HepG2 (cell line): ENCODE results near the gene ACSF3. TPM values are rescaled to one million over a fixed set of nuclear protein-coding genes. Genes with fewer than 3 reads are reported as not detected.

Source experiments
- CBX2 ChIP-seq, 2 experiments: fragments of 200-600 bp in 1 of 2; sonication (generic); formaldehyde crosslinking in 1 of 2; IDR thresholded peaks; 2 replicates each; pipeline versions ENCODE4 v1.7.0 to v1.8.1; 2018 to 2022; ENCODE audit warnings: low read depth in 2 of 2, low read length in 1 of 2, mild to moderate bottlenecking in 1 of 2, missing genetic modification reagents in 1 of 2
- CBX5 ChIP-seq: sonication (generic); formaldehyde crosslinking; IDR thresholded peaks from 2 replicates; pipeline ENCODE4 v1.4.0; 2020; ENCODE audit warnings: missing genetic modification reagents, borderline replicate concordance
- CREM ChIP-seq, 2 experiments: sonication (generic) in 1 of 2; formaldehyde crosslinking in 1 of 2; IDR thresholded peaks; 2 replicates each; pipeline versions ENCODE4 v1.4.0 to v1.6.1; 2016 to 2020; ENCODE audit warnings: antibody characterized with exemption in 1 of 2, mild to moderate bottlenecking in 1 of 2, missing genetic modification reagents in 1 of 2
- HMG20A ChIP-seq: IDR thresholded peaks from 2 replicates; pipeline ENCODE4 v1.6.1; 2016; ENCODE audit warnings: borderline replicate concordance
- HMG20B ChIP-seq: conservative IDR thresholded peaks from 2 replicates; pipeline ENCODE4 v1.6.1; 2016; ENCODE audit warnings: missing genetic modification reagents, missing compliant biosample characterization
- LCORL ChIP-seq, 2 experiments: fragments of 450-650 bp in 1 of 2; sonication (generic) in 1 of 2; formaldehyde crosslinking in 1 of 2; IDR thresholded peaks; 2 replicates each; pipeline versions ENCODE4 v1.5.0 to v1.6.1; 2017 to 2020; ENCODE audit warnings: antibody characterized with exemption in 1 of 2, missing genetic modification reagents in 1 of 2
- NR3C1 ChIP-seq: sonication (generic); formaldehyde crosslinking; IDR thresholded peaks from 2 replicates; pipeline ENCODE4 v1.4.0; 2020; ENCODE audit warnings: missing genetic modification reagents
- PLRG1 ChIP-seq: fragments of 450-650 bp; conservative IDR thresholded peaks from 2 replicates; pipeline ENCODE4 v1.6.1; 2016
- RFX1 ChIP-seq: fragments of 450-650 bp; IDR thresholded peaks from 2 replicates; pipeline ENCODE4 v1.6.1; 2017
- SALL2 ChIP-seq: sonication (generic); formaldehyde crosslinking; IDR thresholded peaks from 2 replicates; pipeline ENCODE4 v1.8.1; 2023; ENCODE audit warnings: mild to moderate bottlenecking, missing genetic modification reagents, inconsistent platforms
- ZNF326 ChIP-seq: sonication (generic); formaldehyde crosslinking; IDR thresholded peaks from 2 replicates; pipeline ENCODE4 v1.4.0; 2020; ENCODE audit warnings: missing genetic modification reagents, borderline replicate concordance
- ZNF382 ChIP-seq: sonication (generic); formaldehyde crosslinking; IDR thresholded peaks from 2 replicates; pipeline ENCODE4 v1.5.0; 2020; ENCODE audit warnings: missing genetic modification reagents, mild to moderate bottlenecking, borderline replicate concordance
- ZNF468 ChIP-seq: sonication (generic); formaldehyde crosslinking; IDR thresholded peaks from 2 replicates; pipeline ENCODE4 v1.8.0; 2022; ENCODE audit warnings: mild to moderate bottlenecking, moderate library complexity, missing genetic modification reagents
- ZNF496 ChIP-seq: sonication (generic); formaldehyde crosslinking; IDR thresholded peaks from 2 replicates; pipeline ENCODE4 v1.8.1; 2023; ENCODE audit warnings: mild to moderate bottlenecking, moderate library complexity, missing genetic modification reagents; ENCODE audit not compliant: insufficient replicate concordance
- ZNF598 ChIP-seq: sonication (generic); formaldehyde crosslinking; IDR thresholded peaks from 2 replicates; pipeline ENCODE4 v1.5.1; 2020; ENCODE audit warnings: mild to moderate bottlenecking, missing genetic modification reagents, borderline replicate concordance
- ZNF660 ChIP-seq: sonication (generic); formaldehyde crosslinking; IDR thresholded peaks from 2 replicates; pipeline ENCODE4 v1.5.1; 2020; ENCODE audit warnings: mild to moderate bottlenecking, low read depth, missing genetic modification reagents, borderline replicate concordance
- ZNF737 ChIP-seq: sonication (generic); formaldehyde crosslinking; IDR thresholded peaks from 2 replicates; pipeline ENCODE4 v1.5.0; 2020; ENCODE audit warnings: missing genetic modification reagents, mild to moderate bottlenecking, borderline replicate concordance
- ZNF782 ChIP-seq: sonication (generic); formaldehyde crosslinking; IDR thresholded peaks from 2 replicates; pipeline ENCODE4 v1.4.0; 2020; ENCODE audit warnings: missing genetic modification reagents, mild to moderate bottlenecking, borderline replicate concordance
- polyA plus RNA-seq, 8 experiments: library from polyadenylated mRNA; depleted of rRNA in 3 of 8; stranded (reverse) in 7 of 8; unstranded in 1 of 8; fragments of >200 nt; fragmentation: Illumina TruSeq in 4 of 8; extraction: Trizol in 4 of 8; gene quantifications; 2 replicates each; pipeline versions ENCODE4 v1.2.1 to v1.2.3, GENCODE V29; 2011 to 2016; ENCODE audit warnings: low read depth in 4 of 8, missing spikeins in 1 of 8, mixed read lengths in 1 of 8; ENCODE audit not compliant: insufficient read depth in 1 of 8
- total RNA-seq, 5 experiments: library from RNA; depleted of rRNA; stranded (reverse); fragments of >200 nt; fragmentation: Illumina TruSeq; extraction: Trizol; gene quantifications; 2 replicates each; pipeline ENCODE4 v1.2.3, GENCODE V29; 2016; ENCODE audit warnings: low read depth in 1 of 5
- TF ChIP-seq, protein P1 (sequence below): IDR thresholded peaks from 2 replicates; pipeline ENCODE4 v1.6.1; 2016; ENCODE audit warnings: missing compliant biosample characterization, missing genetic modification reagents, borderline replicate concordance
- TF ChIP-seq, protein P2 (sequence below): sonication (generic); formaldehyde crosslinking; IDR thresholded peaks from 2 replicates; pipeline ENCODE4 v1.4.0; 2020; ENCODE audit warnings: mild to moderate bottlenecking, missing genetic modification reagents
- TF ChIP-seq, protein P3 (sequence below): sonication (generic); formaldehyde crosslinking; IDR thresholded peaks from 2 replicates; pipeline ENCODE4 v1.8.1; 2023; ENCODE audit warnings: mild to moderate bottlenecking, missing genetic modification reagents, borderline replicate concordance
- TF ChIP-seq, protein P4 (sequence below): sonication (generic); formaldehyde crosslinking; IDR thresholded peaks from 2 replicates; pipeline ENCODE4 v1.5.1; 2020; ENCODE audit warnings: mild to moderate bottlenecking, missing genetic modification reagents, moderate library complexity
- TF ChIP-seq, protein P5 (sequence below): sonication (generic); formaldehyde crosslinking; IDR thresholded peaks from 2 replicates; pipeline ENCODE4 v1.9.0; 2021; ENCODE audit warnings: missing genetic modification reagents, borderline replicate concordance

The ACSF3 gene
- total and polyA plus RNA-seq, 2 of the 13 experiments (the other 11 are each of a cell fraction or from before 2014, with no cell fraction given) = 14.9 to 30.6 TPM

DNA sequence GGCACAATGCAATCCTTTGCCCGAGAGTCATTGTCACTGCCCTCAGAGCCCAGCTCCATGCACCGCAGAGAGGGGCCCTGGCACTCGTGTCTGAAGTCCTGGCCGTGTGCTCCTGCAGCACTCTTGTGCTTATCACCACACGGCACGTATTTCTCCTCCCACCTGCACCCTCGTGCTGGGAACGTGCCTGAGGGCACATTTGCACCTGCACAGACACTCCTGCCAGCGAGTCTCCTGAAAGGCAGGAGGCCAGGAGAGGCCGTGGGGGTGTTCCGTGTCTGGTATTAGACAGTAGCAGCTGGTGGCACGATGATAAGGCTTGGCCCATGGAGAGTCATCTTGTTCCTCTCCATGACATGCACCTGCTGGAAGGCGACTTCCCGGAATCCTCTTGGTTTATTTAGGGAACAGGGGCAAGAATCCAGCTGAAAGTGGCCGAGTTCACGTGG, 3.4 kb upstream of the ACSF3 start (continued):
- TF ChIP-seq ZNF496 (no peak), CBX5 (CRISPR knock-in tag) (no peak), ZNF598 (peak; percentile 89; the same call in 1 of the 2 replicates), ZNF326 (CRISPR knock-in tag) (no peak), ZNF737 (CRISPR knock-in tag) (no peak; the same call in 1 of the 2 replicates), NR3C1 (CRISPR knock-in tag) (no peak), ZNF782 (no peak), ZNF468 (CRISPR knock-in tag) (peak; percentile 82; the same call in 1 of the 2 replicates), ZNF660 (0 out of 2 replicates have a peak, but pooled peaks have one; percentile 54), HMG20B (CRISPR knock-in tag) (no peak), CREM (IDR thresholded peaks at IDR 0.05) (no peak), CREM (CRISPR knock-in tag; IDR thresholded peaks at IDR 0.05) (no peak), CBX2 (IDR thresholded peaks at IDR 0.05; ENCODE audit: low read depth, low read length) (no peak), CBX2 (CRISPR knock-in tag; IDR thresholded peaks at IDR 0.05; ENCODE audit: low read depth) (no peak), HMG20A (no peak), LCORL (IDR thresholded peaks at IDR 0.05) (no peak), LCORL (CRISPR knock-in tag; IDR thresholded peaks at IDR 0.05) (peak; percentile 30; the same call in 1 of the 2 replicates), PLRG1 (no peak), SALL2 (CRISPR knock-in tag) (no peak), RFX1 (no peak), ZNF382 (no peak)
- TF ChIP-seq, protein P1, sequence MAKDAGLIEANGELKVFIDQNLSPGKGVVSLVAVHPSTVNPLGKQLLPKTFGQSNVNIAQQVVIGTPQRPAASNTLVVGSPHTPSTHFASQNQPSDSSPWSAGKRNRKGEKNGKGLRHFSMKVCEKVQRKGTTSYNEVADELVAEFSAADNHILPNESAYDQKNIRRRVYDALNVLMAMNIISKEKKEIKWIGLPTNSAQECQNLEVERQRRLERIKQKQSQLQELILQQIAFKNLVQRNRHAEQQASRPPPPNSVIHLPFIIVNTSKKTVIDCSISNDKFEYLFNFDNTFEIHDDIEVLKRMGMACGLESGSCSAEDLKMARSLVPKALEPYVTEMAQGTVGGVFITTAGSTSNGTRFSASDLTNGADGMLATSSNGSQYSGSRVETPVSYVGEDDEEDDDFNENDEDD (CRISPR knock-in tag) = peak; percentile 80; the same call in 1 of the 2 replicates
- TF ChIP-seq, protein P2, sequence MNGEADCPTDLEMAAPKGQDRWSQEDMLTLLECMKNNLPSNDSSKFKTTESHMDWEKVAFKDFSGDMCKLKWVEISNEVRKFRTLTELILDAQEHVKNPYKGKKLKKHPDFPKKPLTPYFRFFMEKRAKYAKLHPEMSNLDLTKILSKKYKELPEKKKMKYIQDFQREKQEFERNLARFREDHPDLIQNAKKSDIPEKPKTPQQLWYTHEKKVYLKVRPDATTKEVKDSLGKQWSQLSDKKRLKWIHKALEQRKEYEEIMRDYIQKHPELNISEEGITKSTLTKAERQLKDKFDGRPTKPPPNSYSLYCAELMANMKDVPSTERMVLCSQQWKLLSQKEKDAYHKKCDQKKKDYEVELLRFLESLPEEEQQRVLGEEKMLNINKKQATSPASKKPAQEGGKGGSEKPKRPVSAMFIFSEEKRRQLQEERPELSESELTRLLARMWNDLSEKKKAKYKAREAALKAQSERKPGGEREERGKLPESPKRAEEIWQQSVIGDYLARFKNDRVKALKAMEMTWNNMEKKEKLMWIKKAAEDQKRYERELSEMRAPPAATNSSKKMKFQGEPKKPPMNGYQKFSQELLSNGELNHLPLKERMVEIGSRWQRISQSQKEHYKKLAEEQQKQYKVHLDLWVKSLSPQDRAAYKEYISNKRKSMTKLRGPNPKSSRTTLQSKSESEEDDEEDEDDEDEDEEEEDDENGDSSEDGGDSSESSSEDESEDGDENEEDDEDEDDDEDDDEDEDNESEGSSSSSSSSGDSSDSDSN (CRISPR knock-in tag) = no peak
- TF ChIP-seq, protein P3, sequence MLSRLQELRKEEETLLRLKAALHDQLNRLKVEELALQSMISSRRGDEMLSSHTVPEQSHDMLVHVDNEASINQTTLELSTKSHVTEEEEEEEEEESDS (CRISPR knock-in tag) = no peak
- TF ChIP-seq, protein P4, sequence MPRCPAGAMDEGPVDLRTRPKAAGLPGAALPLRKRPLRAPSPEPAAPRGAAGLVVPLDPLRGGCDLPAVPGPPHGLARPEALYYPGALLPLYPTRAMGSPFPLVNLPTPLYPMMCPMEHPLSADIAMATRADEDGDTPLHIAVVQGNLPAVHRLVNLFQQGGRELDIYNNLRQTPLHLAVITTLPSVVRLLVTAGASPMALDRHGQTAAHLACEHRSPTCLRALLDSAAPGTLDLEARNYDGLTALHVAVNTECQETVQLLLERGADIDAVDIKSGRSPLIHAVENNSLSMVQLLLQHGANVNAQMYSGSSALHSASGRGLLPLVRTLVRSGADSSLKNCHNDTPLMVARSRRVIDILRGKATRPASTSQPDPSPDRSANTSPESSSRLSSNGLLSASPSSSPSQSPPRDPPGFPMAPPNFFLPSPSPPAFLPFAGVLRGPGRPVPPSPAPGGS (CRISPR knock-in tag) = peak; percentile 86
- TF ChIP-seq, protein P5, sequence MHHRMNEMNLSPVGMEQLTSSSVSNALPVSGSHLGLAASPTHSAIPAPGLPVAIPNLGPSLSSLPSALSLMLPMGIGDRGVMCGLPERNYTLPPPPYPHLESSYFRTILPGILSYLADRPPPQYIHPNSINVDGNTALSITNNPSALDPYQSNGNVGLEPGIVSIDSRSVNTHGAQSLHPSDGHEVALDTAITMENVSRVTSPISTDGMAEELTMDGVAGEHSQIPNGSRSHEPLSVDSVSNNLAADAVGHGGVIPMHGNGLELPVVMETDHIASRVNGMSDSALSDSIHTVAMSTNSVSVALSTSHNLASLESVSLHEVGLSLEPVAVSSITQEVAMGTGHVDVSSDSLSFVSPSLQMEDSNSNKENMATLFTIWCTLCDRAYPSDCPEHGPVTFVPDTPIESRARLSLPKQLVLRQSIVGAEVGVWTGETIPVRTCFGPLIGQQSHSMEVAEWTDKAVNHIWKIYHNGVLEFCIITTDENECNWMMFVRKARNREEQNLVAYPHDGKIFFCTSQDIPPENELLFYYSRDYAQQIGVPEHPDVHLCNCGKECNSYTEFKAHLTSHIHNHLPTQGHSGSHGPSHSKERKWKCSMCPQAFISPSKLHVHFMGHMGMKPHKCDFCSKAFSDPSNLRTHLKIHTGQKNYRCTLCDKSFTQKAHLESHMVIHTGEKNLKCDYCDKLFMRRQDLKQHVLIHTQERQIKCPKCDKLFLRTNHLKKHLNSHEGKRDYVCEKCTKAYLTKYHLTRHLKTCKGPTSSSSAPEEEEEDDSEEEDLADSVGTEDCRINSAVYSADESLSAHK = no peak
